Psoas muscle (tissue), 8 donors: Measurements from ENCODE around the gene CFAP251. TPM values are rescaled to one million over a fixed set of nuclear protein-coding genes. Genes with fewer than 3 reads are reported as not detected.
"Not testable (repeated sequence)": the region's sequence is repeated elsewhere in the genome, so short reads cannot be mapped to it uniquely, and the experiment has no call there.

ENCODE experiments used
- ATAC-seq, 4 donors: fragments of 200-7000 bp; cut with Tn5 transposase; one replicate each; pipeline ENCODE4 v1.9.1; 2020; ENCODE audit warnings: moderate library complexity in 3 of 4, mild to moderate bottlenecking in 2 of 4
- DNase-seq, 2 donors: peaks; one replicate each; pipeline ENCODE4 v3.0.0-alpha.2; 2020
- H3K27ac ChIP-seq: fragments of 200-600 bp; one replicate; pipeline ENCODE4 v1.8.0; 2022
- H3K27me3 ChIP-seq, 3 donors: fragments of 200-600 bp in 1 of 3; one replicate each; pipeline versions ENCODE4 v1.6.1 to v1.8.0; 2013 to 2022; ENCODE audit warnings: low read length in 2 of 3, mild to moderate bottlenecking in 2 of 3, moderate library complexity in 1 of 3; ENCODE audit not compliant: insufficient read depth in 3 of 3
- H3K36me3 ChIP-seq, 2 donors: fragments of 200-600 bp in 1 of 2; one replicate each; pipeline versions ENCODE4 v1.6.1 to v1.8.0; 2013 to 2022; ENCODE audit warnings: low read depth in 1 of 2, mild to moderate bottlenecking in 1 of 2, moderate library complexity in 1 of 2; ENCODE audit not compliant: insufficient read depth in 1 of 2
- H3K4me1 ChIP-seq: fragments of 200-600 bp; one replicate; pipeline ENCODE4 v1.8.0; 2022
- H3K4me3 ChIP-seq: fragments of 200-600 bp; one replicate; pipeline ENCODE4 v1.8.0; 2022; ENCODE audit warnings: mild to moderate bottlenecking
- H3K9me3 ChIP-seq: fragments of 200-600 bp; one replicate; pipeline ENCODE4 v1.8.0; 2022
- WGBS, 3 donors: extraction: QIAGEN DNeasy Blood & Tissue Kit; methylation state at CpG; one replicate each; pipeline versions ENCODE4 v1.1.6 to v1.1.7; 2013; 5-methylcytosine and 5-hydroxymethylcytosine counted together
- intact Hi-C, 2 donors: fragments of 100-400 bp; cut with DNase I; formaldehyde crosslinking; loops; one replicate each; pipeline versions ENCODE4 v1.11.0 to v1.14.2; 2022
- polyA plus RNA-seq, 3 donors: library from polyadenylated mRNA; stranded (reverse); fragments of 200-250 nt; gene quantifications; one replicate each; pipeline ENCODE4 v1.2.3, GENCODE V29; 2013
- total RNA-seq, 4 donors: library from RNA; stranded (reverse); fragmentation: NEBNext Ultra II Directional in 2 of 4; extraction: Animal tissue kit (Norgen Biotek cat#: 25700) in 2 of 4; gene quantifications; one replicate each; pipeline versions ENCODE4 v1.2.1 to v1.2.4, GENCODE V29; 2021 to 2023
- TF ChIP-seq, protein P1 (sequence below): fragments of 200-600 bp; IDR thresholded peaks from one replicate; pipeline ENCODE4 v1.8.0; 2022; ENCODE audit warnings: antibody characterized with exemption
- donor health status: healthy with polysubstance abuse.
- donor health status: DM: no; HTN: no; CAD: no; lungs with moderate emphysema.
- donor health status: Bipolar disorder and iron deficiency.
- donor health status: healthy.
- donor health status: DM: yes; HTN: yes; CAD: no.
- donor health status: DM: no; HTN: no; CAD: no.
- donor health status: DM: no; HTN: no; CAD: no.
- donor health status: DM: yes; HTN: yes; CAD: no.

The CFAP251 gene
- total and polyA plus RNA-seq, 7 donors = 0.36 to 0.79 (median 0.64) TPM

DNA sequence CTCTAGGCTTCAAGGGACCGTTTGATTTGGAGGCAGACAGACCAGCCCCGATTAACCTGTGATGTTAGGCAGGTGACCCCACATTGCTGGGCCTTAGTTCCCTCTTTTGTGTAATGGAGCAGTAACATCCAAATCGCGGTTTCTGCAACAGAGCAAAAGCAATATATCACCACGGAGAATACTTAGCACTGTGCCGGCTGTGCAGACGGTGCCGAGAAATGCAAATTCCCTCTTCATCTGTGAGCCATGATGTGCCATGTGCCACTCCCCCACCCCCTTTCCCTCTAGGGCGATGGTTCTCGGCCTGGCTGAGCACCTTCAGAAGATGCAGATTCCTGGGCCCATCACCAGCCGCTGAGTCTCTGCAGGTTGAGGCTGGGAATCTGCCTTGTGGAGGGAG is 114.2 kb downstream of the CFAP251 start:
- peaks cover 0 to 26% of the 10 kb centered on the region in 2 donors for H3K36me3 ChIP-seq
- no peak for DNase-seq
- peaks cover 31% of the 10 kb centered on the region for H3K4me1 ChIP-seq
- TF ChIP-seq, protein P1, sequence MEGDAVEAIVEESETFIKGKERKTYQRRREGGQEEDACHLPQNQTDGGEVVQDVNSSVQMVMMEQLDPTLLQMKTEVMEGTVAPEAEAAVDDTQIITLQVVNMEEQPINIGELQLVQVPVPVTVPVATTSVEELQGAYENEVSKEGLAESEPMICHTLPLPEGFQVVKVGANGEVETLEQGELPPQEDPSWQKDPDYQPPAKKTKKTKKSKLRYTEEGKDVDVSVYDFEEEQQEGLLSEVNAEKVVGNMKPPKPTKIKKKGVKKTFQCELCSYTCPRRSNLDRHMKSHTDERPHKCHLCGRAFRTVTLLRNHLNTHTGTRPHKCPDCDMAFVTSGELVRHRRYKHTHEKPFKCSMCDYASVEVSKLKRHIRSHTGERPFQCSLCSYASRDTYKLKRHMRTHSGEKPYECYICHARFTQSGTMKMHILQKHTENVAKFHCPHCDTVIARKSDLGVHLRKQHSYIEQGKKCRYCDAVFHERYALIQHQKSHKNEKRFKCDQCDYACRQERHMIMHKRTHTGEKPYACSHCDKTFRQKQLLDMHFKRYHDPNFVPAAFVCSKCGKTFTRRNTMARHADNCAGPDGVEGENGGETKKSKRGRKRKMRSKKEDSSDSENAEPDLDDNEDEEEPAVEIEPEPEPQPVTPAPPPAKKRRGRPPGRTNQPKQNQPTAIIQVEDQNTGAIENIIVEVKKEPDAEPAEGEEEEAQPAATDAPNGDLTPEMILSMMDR = no peak
- no peak for ATAC-seq
- H3K4me3 ChIP-seq = no peak overlapping the region
- H3K9me3 ChIP-seq = no peaks in the 10 kb centered on the region
- 84 to 93% (median 87%) methylated on average over 11 of the region's 11 CpGs for WGBS, 3 donors
- H3K27me3 ChIP-seq = no peaks in the 10 kb centered on the region
- intact Hi-C loops = no loop called here
- H3K27ac ChIP-seq = no peak overlapping the region

DNA sequence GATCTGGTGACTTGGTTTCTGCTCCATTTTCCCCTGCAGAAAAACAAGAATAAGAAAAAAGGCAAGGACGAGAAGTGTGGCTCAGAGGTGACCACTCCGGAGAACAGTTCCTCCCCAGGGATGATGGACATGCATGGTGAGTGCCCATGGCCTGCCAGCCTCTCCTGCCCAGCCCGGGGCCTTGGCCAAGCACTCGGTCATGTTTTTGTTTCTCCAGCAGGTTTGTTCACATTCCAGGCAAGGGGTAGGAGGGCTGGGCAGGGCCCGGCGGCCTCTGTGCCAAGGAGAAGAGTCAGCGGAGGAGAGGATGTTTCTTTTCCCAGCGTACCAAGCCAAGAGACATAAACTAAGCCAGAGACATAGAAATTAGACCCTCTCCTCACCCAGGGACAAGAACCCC is 116.9 kb downstream of the CFAP251 start:
- no peaks in the 10 kb centered on the region for H3K9me3 ChIP-seq
- peak in 1 of 4 donors; percentile 41 for ATAC-seq
- H3K27me3 ChIP-seq = no peaks in the 10 kb centered on the region
- H3K4me3 ChIP-seq = no peak overlapping the region
- H3K4me1 ChIP-seq = peaks cover 5% of the 10 kb centered on the region
- H3K36me3 ChIP-seq = peaks cover 0 to 43% of the 10 kb centered on the region in 2 donors
- TF ChIP-seq, protein P1 = no peak
- H3K27ac ChIP-seq = no peak overlapping the region
- intact Hi-C loops = no loop called here
- DNase-seq = no peak
- 34 to 41% (median 40%) methylated on average over 8 of the region's 8 CpGs for WGBS, 3 donors

DNA sequence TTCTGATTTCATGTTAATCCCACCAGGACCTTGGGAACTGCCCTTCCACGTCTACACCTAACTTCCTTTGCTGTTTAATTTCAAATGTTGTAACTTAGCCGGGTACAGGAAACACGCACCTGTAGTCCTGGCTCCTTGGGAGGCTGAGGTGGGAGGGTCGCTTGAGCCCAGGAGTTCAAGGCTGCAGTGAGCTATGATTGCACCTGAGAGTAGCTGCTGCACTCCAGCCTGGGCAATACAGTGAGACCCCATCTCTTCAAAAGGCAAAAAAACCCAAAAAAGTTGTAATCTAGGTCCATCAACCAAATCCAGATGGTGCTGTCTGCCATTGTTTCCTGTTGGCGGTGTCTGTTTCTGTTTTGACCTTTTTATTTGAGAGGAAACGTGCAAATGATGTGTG is 117.8 kb downstream of the CFAP251 start:
- intact Hi-C loops = no loop called here
- Histone ChIP-seq H3K36me3 (peaks cover 0 to 43% of the 10 kb centered on the region in 2 donors), H3K9me3 (no peaks in the 10 kb centered on the region), H3K4me1 (no peaks in the 10 kb centered on the region), H3K4me3 (no peak overlapping the region), H3K27me3 (no peaks in the 10 kb centered on the region), H3K27ac (no peak overlapping the region)
- WGBS, 3 donors = 91 to 92% (median 92%) methylated on average over 6 of the region's 6 CpGs
- DNase-seq = no peak
- ATAC-seq = no peak
- TF ChIP-seq, protein P1 = no peak

DNA sequence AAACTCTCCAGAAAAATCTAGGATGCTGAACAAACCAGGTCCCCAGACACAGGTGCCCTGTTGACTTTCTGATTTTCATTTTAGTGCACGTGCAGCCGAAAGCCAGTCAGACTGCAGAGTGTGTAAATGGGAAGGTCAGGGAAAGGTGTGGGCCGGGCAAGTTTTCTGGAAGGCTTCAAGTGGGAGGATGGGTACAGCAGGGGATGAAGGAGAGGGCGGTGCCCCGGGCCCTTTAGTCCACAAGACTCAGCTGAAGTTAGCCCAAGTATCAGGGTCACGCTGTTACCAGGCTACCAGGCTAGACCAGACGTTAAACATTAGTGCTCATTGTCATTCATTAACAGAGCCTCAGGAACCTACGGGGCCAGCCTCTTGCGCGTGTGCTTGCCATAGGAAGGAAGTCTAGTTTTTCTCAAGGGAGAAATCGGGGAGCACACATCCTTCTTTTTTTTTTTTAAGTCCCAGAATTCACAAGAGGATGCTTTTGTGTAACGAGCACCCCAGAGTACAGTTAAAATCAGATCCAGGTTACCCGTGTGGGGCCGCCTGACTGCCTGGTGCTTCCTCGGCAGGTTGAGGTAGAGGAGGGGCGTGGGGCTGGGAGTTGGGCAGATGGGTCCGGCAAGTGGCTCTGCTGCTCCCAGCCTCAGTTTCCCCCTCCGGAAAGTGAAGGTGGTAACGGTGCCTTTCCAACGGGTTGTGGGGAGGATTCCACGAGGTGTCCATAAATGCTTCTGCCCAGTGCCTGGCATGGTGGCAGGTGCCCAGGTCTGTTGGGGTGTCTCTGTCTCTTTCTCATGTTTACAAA is 122.4 kb downstream of the CFAP251 start:
- DNase-seq = no peak
- Histone ChIP-seq H3K4me1 (no peaks in the 10 kb centered on the region), H3K27me3 (no peaks in the 10 kb centered on the region), H3K27ac (no peak overlapping the region), H3K36me3 (peaks cover 0 to 64% of the 10 kb centered on the region in 2 donors), H3K9me3 (no peaks in the 10 kb centered on the region), H3K4me3 (no peak overlapping the region)
- intact Hi-C loops = no loop called here
- TF ChIP-seq, protein P1 = no peak
- 85% methylated on average over 21 of the region's 21 CpGs for WGBS, 3 donors
- ATAC-seq = no peak

DNA sequence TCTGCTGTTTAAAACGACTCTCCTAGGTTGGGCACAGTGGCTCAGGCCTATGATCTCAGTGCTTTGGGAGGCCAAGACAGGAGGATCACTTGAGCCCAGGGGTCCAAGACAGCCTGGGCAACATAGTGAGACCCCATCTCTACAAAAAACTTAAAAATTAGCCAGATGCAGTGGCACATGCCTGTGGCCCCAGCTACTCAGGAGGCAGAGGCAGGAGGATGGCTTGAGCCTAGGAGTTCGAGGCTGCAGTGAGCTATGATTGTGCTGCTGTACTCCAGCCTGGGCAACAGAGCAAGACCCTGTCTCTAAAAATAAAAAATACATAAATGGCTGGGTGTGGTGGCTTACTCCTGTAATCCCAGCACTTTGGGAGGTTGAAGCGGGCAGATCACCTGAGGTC is 123.1 kb downstream of the CFAP251 start:
- intact Hi-C loops, H3K4me1 ChIP-seq, H3K27me3 ChIP-seq, ATAC-seq, H3K9me3 ChIP-seq, H3K4me3 ChIP-seq, H3K27ac ChIP-seq, DNase-seq: not testable (repeated sequence)
- WGBS, 3 donors = 90 to 97% (median 95%) methylated on average over 3 of the region's 3 CpGs
- H3K36me3 ChIP-seq = peaks cover 0 to 64% of the 10 kb centered on the region in 2 donors
